Astrocyte (in vitro differentiated cells and primary cell): ENCODE measurements around the gene HOXA10. TPM values are rescaled to one million over a fixed set of nuclear protein-coding genes. Genes with fewer than 3 reads are reported as not detected.

ENCODE experiments used
- DNase-seq: peaks from one replicate; pipeline ENCODE4 v3.0.0-alpha.2; 2010; ENCODE audit warnings: low read depth
- FAIRE-seq: peaks from 2 replicates; lab custom pipeline; 2011; peaks lifted over from hg19 to GRCh38; lab: Jason Lieb, UNC
- H2AFZ ChIP-seq: 2 replicates; pipeline ENCODE4 v1.6.0; 2012; ENCODE audit warnings: low read depth, low read length, inconsistent platforms
- H3K27ac ChIP-seq: 2 replicates; pipeline ENCODE4 v1.5.1; 2011; ENCODE audit warnings: low read depth, low read length, inconsistent platforms
- H3K27me3 ChIP-seq: 2 replicates; pipeline ENCODE4 v1.6.0; 2011; ENCODE audit warnings: low read length, inconsistent platforms; ENCODE audit not compliant: insufficient read depth
- H3K36me3 ChIP-seq: 2 replicates; pipeline ENCODE4 v1.5.1; 2011; ENCODE audit warnings: low read length, inconsistent platforms; ENCODE audit not compliant: insufficient read depth
- H3K4me1 ChIP-seq: 2 replicates; pipeline ENCODE4 v1.5.1; 2011; ENCODE audit warnings: low read length, inconsistent platforms; ENCODE audit not compliant: insufficient read depth
- H3K4me2 ChIP-seq: 2 replicates; pipeline ENCODE4 v1.6.0; 2012; ENCODE audit warnings: low read length, inconsistent platforms
- H3K4me3 ChIP-seq: 2 replicates; pipeline ENCODE4 v1.5.1; 2011; ENCODE audit warnings: low read depth, mild to moderate bottlenecking, low read length, inconsistent platforms; ENCODE audit not compliant: insufficient read depth
- H3K79me2 ChIP-seq: 2 replicates; pipeline ENCODE4 v1.6.0; 2012; ENCODE audit warnings: mild to moderate bottlenecking, low read length, inconsistent platforms; ENCODE audit not compliant: insufficient read depth
- H3K9ac ChIP-seq: 2 replicates; pipeline ENCODE4 v1.6.0; 2012; ENCODE audit warnings: mild to moderate bottlenecking, low read length, inconsistent platforms
- H3K9me3 ChIP-seq: 2 replicates; pipeline ENCODE4 v1.5.1; 2012; ENCODE audit warnings: low read depth, mild to moderate bottlenecking, low read length, inconsistent platforms; ENCODE audit not compliant: insufficient read depth
- H4K20me1 ChIP-seq: 2 replicates; pipeline ENCODE4 v1.6.0; 2012; ENCODE audit warnings: low read length, inconsistent platforms; ENCODE audit not compliant: insufficient read depth
- H3K27ac Mint-ChIP-seq: one replicate; pipeline ENCODE4 v1.8.0; 2021; ENCODE audit warnings: mild to moderate bottlenecking, mixed read lengths; ENCODE audit not compliant: unreplicated experiment
- H3K27me3 Mint-ChIP-seq: one replicate; pipeline ENCODE4 v1.8.0; 2021; ENCODE audit warnings: low read depth, mixed read lengths; ENCODE audit not compliant: unreplicated experiment
- H3K36me3 Mint-ChIP-seq: one replicate; pipeline ENCODE4 v1.8.0; 2021; ENCODE audit warnings: low read depth, mixed read lengths; ENCODE audit not compliant: unreplicated experiment
- H3K4me1 Mint-ChIP-seq: one replicate; pipeline ENCODE4 v1.8.0; 2021; ENCODE audit warnings: low read depth, mixed read lengths; ENCODE audit not compliant: unreplicated experiment
- H3K4me3 Mint-ChIP-seq: one replicate; pipeline ENCODE4 v1.8.0; 2021; ENCODE audit warnings: mild to moderate bottlenecking, moderate library complexity, mixed read lengths; ENCODE audit not compliant: unreplicated experiment
- H3K9me3 Mint-ChIP-seq: one replicate; pipeline ENCODE4 v1.8.0; 2021; ENCODE audit warnings: mild to moderate bottlenecking, mixed read lengths; ENCODE audit not compliant: unreplicated experiment
- CTCF ChIP-seq: IDR thresholded peaks from 2 replicates; pipeline ENCODE4 v1.5.1; 2011; ENCODE audit warnings: low read depth, mild to moderate bottlenecking, inconsistent platforms, low read length, moderate library complexity; ENCODE audit not compliant: insufficient read depth
- EZH2 ChIP-seq: IDR thresholded peaks from 2 replicates; pipeline ENCODE4 v1.6.1; 2012; ENCODE audit warnings: mild to moderate bottlenecking, low read length, inconsistent platforms; ENCODE audit not compliant: insufficient read depth
- total RNA-seq: library from RNA; stranded (reverse); gene quantifications from 2 replicates; pipeline ENCODE4 v1.2.1, GENCODE V29; 2021

The HOXA10 gene
- total RNA-seq, 1 donor from 2014 or later, result not detected

- Histone ChIP-seq H3K36me3 (no peaks in the 10 kb centered on the region), H3K4me1 (peaks cover 5% of the 10 kb centered on the region), H3K27ac (no peak overlapping the region), H2AFZ (no peak overlapping the region), H3K27me3 (peaks cover 92% of the 10 kb centered on the region), H3K9ac (no peak overlapping the region), H3K79me2 (no peaks in the 10 kb centered on the region), H4K20me1 (peaks cover 6% of the 10 kb centered on the region), H3K9me3 (peaks cover 16% of the 10 kb centered on the region), H3K4me3 (no peak overlapping the region), H3K4me2 (no peak overlapping the region)
- Mint-ChIP-seq H3K27me3 (peaks cover 70% of the 10 kb centered on the region), H3K4me3 (no peak overlapping the region), H3K36me3 (no peaks in the 10 kb centered on the region), H3K27ac (peak overlapping the region; percentile 80), H3K9me3 (peaks cover 33% of the 10 kb centered on the region), H3K4me1 (no peaks in the 10 kb centered on the region)
- FAIRE-seq (no peak), DNase-seq (no peak)
- TF ChIP-seq CTCF, result no peak
- no peak for TF ChIP-seq EZH2
These were observed 2.3 kb downstream of the HOXA10 start for GRCh38 chr7:27171637-27172314.

GRCh38 chr7:27171325-27171636, 2.8 kb downstream of the HOXA10 start:
- TF ChIP-seq EZH2 (no peak), CTCF (no peak)
- Histone ChIP-seq H3K27ac (no peak overlapping the region), H3K4me1 (peaks cover 5% of the 10 kb centered on the region), H3K9ac (no peak overlapping the region), H2AFZ (no peak overlapping the region), H3K36me3 (no peaks in the 10 kb centered on the region), H3K27me3 (peaks cover 92% of the 10 kb centered on the region), H3K4me3 (no peak overlapping the region), H3K9me3 (peaks cover 16% of the 10 kb centered on the region), H3K4me2 (no peak overlapping the region), H3K79me2 (no peaks in the 10 kb centered on the region), H4K20me1 (peaks cover 6% of the 10 kb centered on the region)
- no peaks in the 10 kb centered on the region for H3K36me3 Mint-ChIP-seq
- H3K4me3 Mint-ChIP-seq, result no peak overlapping the region
- no peaks in the 10 kb centered on the region for H3K4me1 Mint-ChIP-seq
- H3K27me3 Mint-ChIP-seq, result peaks cover 70% of the 10 kb centered on the region
- H3K9me3 Mint-ChIP-seq, result peaks cover 33% of the 10 kb centered on the region
- H3K27ac Mint-ChIP-seq, result peak overlapping the region; percentile 72
- FAIRE-seq (no peak), DNase-seq (no peak)
